Measurements from ENCODE around the gene CCT8.

DNA sequence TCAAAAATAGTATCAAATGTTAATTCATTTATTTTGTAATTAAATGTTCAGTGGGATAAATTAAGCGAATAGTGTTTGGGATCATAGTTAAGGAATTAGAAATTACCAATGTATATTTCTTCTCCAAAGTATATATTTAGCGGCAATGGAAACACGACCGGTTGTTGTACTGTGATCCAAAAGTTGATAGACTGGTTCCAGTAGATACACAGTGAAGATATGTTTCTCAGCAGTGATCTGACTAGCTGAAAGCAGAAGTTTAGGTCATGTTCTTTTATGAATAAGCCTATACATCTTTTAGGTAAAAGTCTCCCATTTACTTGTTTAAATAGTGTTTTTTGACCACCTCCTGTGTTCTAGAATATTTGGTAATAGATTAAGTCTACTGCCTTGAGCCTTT is 40.1 kb downstream of the CCT8 start:
- TF ChIP-seq, protein P1, sequence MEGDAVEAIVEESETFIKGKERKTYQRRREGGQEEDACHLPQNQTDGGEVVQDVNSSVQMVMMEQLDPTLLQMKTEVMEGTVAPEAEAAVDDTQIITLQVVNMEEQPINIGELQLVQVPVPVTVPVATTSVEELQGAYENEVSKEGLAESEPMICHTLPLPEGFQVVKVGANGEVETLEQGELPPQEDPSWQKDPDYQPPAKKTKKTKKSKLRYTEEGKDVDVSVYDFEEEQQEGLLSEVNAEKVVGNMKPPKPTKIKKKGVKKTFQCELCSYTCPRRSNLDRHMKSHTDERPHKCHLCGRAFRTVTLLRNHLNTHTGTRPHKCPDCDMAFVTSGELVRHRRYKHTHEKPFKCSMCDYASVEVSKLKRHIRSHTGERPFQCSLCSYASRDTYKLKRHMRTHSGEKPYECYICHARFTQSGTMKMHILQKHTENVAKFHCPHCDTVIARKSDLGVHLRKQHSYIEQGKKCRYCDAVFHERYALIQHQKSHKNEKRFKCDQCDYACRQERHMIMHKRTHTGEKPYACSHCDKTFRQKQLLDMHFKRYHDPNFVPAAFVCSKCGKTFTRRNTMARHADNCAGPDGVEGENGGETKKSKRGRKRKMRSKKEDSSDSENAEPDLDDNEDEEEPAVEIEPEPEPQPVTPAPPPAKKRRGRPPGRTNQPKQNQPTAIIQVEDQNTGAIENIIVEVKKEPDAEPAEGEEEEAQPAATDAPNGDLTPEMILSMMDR (IDR thresholded peaks at IDR 0.05 in 4 of 5, conservative IDR thresholded peaks at IDR 0.05 in 1 of 5) = no peak
- TF ChIP-seq POLR2A (IDR thresholded peaks at IDR 0.05) = no peak

Data from gastrocnemius medialis (tissue), 4 donors.